Duodenal mucosa (tissue), 2 donors: Measurements from ENCODE around the gene TTC7B.

ENCODE experiments used
- H3K27ac ChIP-seq: one replicate; pipeline ENCODE4 v1.7.0; 2013; ENCODE audit warnings: low read depth, low read length
- H3K27me3 ChIP-seq, 2 donors: one replicate each; pipeline ENCODE4 v1.7.0; 2013; ENCODE audit warnings: low read length in 2 of 2, control low read depth in 1 of 2; ENCODE audit not compliant: insufficient read depth in 2 of 2, control insufficient read depth in 1 of 2
- H3K36me3 ChIP-seq, 2 donors: one replicate each; pipeline ENCODE4 v1.7.0; 2013; ENCODE audit warnings: low read length in 2 of 2, control low read depth in 1 of 2; ENCODE audit not compliant: insufficient read depth in 2 of 2, control insufficient read depth in 1 of 2
- H3K4me1 ChIP-seq, 2 donors: one replicate each; pipeline ENCODE4 v1.7.0; 2013; ENCODE audit warnings: low read length in 2 of 2, control low read depth in 1 of 2; ENCODE audit not compliant: insufficient read depth in 2 of 2, control insufficient read depth in 1 of 2
- H3K4me3 ChIP-seq, 2 donors: one replicate each; pipeline ENCODE4 v1.7.0; 2013; ENCODE audit warnings: low read length in 2 of 2, low read depth in 1 of 2
- H3K9ac ChIP-seq, 2 donors: one replicate each; pipeline ENCODE4 v1.7.0; 2013; ENCODE audit warnings: low read length in 2 of 2, low read depth in 1 of 2
- H3K9me3 ChIP-seq, 2 donors: one replicate each; pipeline ENCODE4 v1.7.0; 2013; ENCODE audit warnings: low read length in 2 of 2, control low read depth in 1 of 2; ENCODE audit not compliant: control insufficient read depth in 1 of 2

The TTC7B gene

GRCh38 chr14:90647473-90648005, 168.7 kb downstream of the TTC7B start:
- Histone ChIP-seq H3K27me3 (no peaks in the 10 kb centered on the region), H3K9me3 (no peaks in the 10 kb centered on the region), H3K27ac (no peak overlapping the region), H3K36me3 (no peaks in the 10 kb centered on the region), H3K9ac (no peak overlapping the region), H3K4me1 (peaks cover 0 to 5% of the 10 kb centered on the region in 2 donors), H3K4me3 (no peak overlapping the region)

GRCh38 chr14:90645842-90646443, 170.3 kb downstream of the TTC7B start:
- H3K9ac ChIP-seq: no peak overlapping the region
- no peaks in the 10 kb centered on the region for H3K27me3 ChIP-seq
- no peaks in the 10 kb centered on the region for H3K9me3 ChIP-seq
- H3K27ac ChIP-seq: no peak overlapping the region
- H3K36me3 ChIP-seq: no peaks in the 10 kb centered on the region
- H3K4me3 ChIP-seq: no peak overlapping the region
- H3K4me1 ChIP-seq: peaks cover 0 to 8% of the 10 kb centered on the region in 2 donors

GRCh38 chr14:90644882-90645281, 171.3 kb downstream of the TTC7B start:
- H3K36me3 ChIP-seq: no peaks in the 10 kb centered on the region
- peaks cover 0 to 8% of the 10 kb centered on the region in 2 donors for H3K4me1 ChIP-seq
- H3K9ac ChIP-seq: no peak overlapping the region
- H3K27me3 ChIP-seq: no peaks in the 10 kb centered on the region
- no peak overlapping the region for H3K4me3 ChIP-seq
- H3K9me3 ChIP-seq: no peaks in the 10 kb centered on the region
- no peak overlapping the region for H3K27ac ChIP-seq

- Histone ChIP-seq H3K4me3 (no peak overlapping the region), H3K9ac (no peak overlapping the region), H3K27ac (no peak overlapping the region), H3K9me3 (no peaks in the 10 kb centered on the region), H3K36me3 (no peaks in the 10 kb centered on the region), H3K27me3 (no peaks in the 10 kb centered on the region), H3K4me1 (peaks cover 0 to 8% of the 10 kb centered on the region in 2 donors)
Observed at GRCh38 chr14:90643982-90644670, 172.1 kb downstream of the TTC7B start.

GRCh38 chr14:90642244-90642717, 173.9 kb downstream of the TTC7B start:
- Histone ChIP-seq H3K9ac (no peak overlapping the region), H3K27ac (no peak overlapping the region), H3K4me1 (peaks cover 0 to 8% of the 10 kb centered on the region in 2 donors)

GRCh38 chr14:90641615-90642243, 174.5 kb downstream of the TTC7B start:
- Histone ChIP-seq H3K9ac (no peak overlapping the region), H3K4me3 (no peak overlapping the region), H3K36me3 (no peaks in the 10 kb centered on the region), H3K4me1 (peaks cover 0 to 8% of the 10 kb centered on the region in 2 donors), H3K9me3 (no peaks in the 10 kb centered on the region), H3K27me3 (no peaks in the 10 kb centered on the region), H3K27ac (no peak overlapping the region)

More at GRCh38 chr14:90642244-90642717, 173.9 kb downstream of the TTC7B start:
- no peaks in the 10 kb centered on the region for H3K27me3 ChIP-seq
- H3K36me3 ChIP-seq: no peaks in the 10 kb centered on the region
- no peaks in the 10 kb centered on the region for H3K9me3 ChIP-seq
- no peak overlapping the region for H3K4me3 ChIP-seq

GRCh38 chr14:90641168-90641567, 175.1 kb downstream of the TTC7B start:
- H3K36me3 ChIP-seq: no peaks in the 10 kb centered on the region
- no peak overlapping the region for H3K9ac ChIP-seq
- no peak overlapping the region for H3K27ac ChIP-seq
- H3K27me3 ChIP-seq: no peaks in the 10 kb centered on the region
- no peak overlapping the region for H3K4me3 ChIP-seq
- H3K4me1 ChIP-seq: peaks cover 0 to 8% of the 10 kb centered on the region in 2 donors
- no peaks in the 10 kb centered on the region for H3K9me3 ChIP-seq

- Histone ChIP-seq H3K9me3 (no peaks in the 10 kb centered on the region), H3K4me1 (peaks cover 0 to 4% of the 10 kb centered on the region in 2 donors), H3K27me3 (no peaks in the 10 kb centered on the region), H3K4me3 (no peak overlapping the region), H3K36me3 (no peaks in the 10 kb centered on the region), H3K9ac (no peak overlapping the region), H3K27ac (no peak overlapping the region)
Observed at GRCh38 chr14:90639641-90640040, 176.6 kb downstream of the TTC7B start.

GRCh38 chr14:90632871-90633270, 183.4 kb downstream of the TTC7B start:
- H3K36me3 ChIP-seq: no peaks in the 10 kb centered on the region
- no peak overlapping the region for H3K27ac ChIP-seq
- no peak overlapping the region for H3K9ac ChIP-seq

GRCh38 chr14:90632451-90632850, 183.8 kb downstream of the TTC7B start:
- Histone ChIP-seq H3K4me3 (no peak overlapping the region), H3K36me3 (no peaks in the 10 kb centered on the region), H3K27me3 (no peaks in the 10 kb centered on the region), H3K27ac (no peak overlapping the region), H3K9me3 (no peaks in the 10 kb centered on the region), H3K4me1 (no peaks in the 10 kb centered on the region), H3K9ac (no peak overlapping the region)

More at GRCh38 chr14:90632871-90633270, 183.4 kb downstream of the TTC7B start:
- H3K27me3 ChIP-seq: no peaks in the 10 kb centered on the region
- H3K9me3 ChIP-seq: no peaks in the 10 kb centered on the region
- no peak overlapping the region for H3K4me3 ChIP-seq
- no peaks in the 10 kb centered on the region for H3K4me1 ChIP-seq
